ENCODE measurements around the gene GUK1.
"Not testable (repeated sequence)": the region's sequence is repeated elsewhere in the genome, so short reads cannot be mapped to it uniquely, and the experiment has no call there.

The GUK1 gene

GRCh38 chr1:228104526-228105269, 35.4 kb upstream of the GUK1 start:
- in situ Hi-C loops (cut with HindIII; ENCODE audit: low sequenced_read_pairs) = no loop called here

GRCh38 chr1:228105270-228105995, 34.6 kb upstream of the GUK1 start:
- in situ Hi-C loops (cut with HindIII; ENCODE audit: low sequenced_read_pairs) = no loop called here

GRCh38 chr1:228105996-228106799, 33.9 kb upstream of the GUK1 start:
- in situ Hi-C loops (cut with HindIII; ENCODE audit: low sequenced_read_pairs) = no loop called here

- in situ Hi-C loops (cut with HindIII; ENCODE audit: low sequenced_read_pairs) = no loop called here
Measured at GRCh38 chr1:228106800-228107054, 33.4 kb upstream of the GUK1 start.

GRCh38 chr1:228107636-228108035, 32.4 kb upstream of the GUK1 start:
- in situ Hi-C loops (cut with HindIII; ENCODE audit: low sequenced_read_pairs) = no loop called here

GRCh38 chr1:228108055-228108690, 31.9 kb upstream of the GUK1 start:
- in situ Hi-C loops (cut with HindIII; ENCODE audit: low sequenced_read_pairs) = no loop called here

GRCh38 chr1:228108742-228109072, 31.4 kb upstream of the GUK1 start:
- in situ Hi-C loops (cut with HindIII; ENCODE audit: low sequenced_read_pairs) = no loop called here

GRCh38 chr1:228109073-228109961, 30.8 kb upstream of the GUK1 start, which contains the start of gene MRPL55:
TSS of gene MRPL55 (minus strand) at chr1:228109299. CDS start at chr1:228108260, 1,039 bp downstream.
- in situ Hi-C loops (cut with HindIII; ENCODE audit: low sequenced_read_pairs) = no loop called here

GRCh38 chr1:228109962-228110488, 30.1 kb upstream of the GUK1 start:
- in situ Hi-C loops (cut with HindIII; ENCODE audit: low sequenced_read_pairs) = no loop called here

GRCh38 chr1:228110556-228110955, 29.5 kb upstream of the GUK1 start:
- in situ Hi-C loops (cut with HindIII; ENCODE audit: low sequenced_read_pairs) = no loop called here

GRCh38 chr1:228111315-228111714, 28.8 kb upstream of the GUK1 start:
- in situ Hi-C loops (cut with HindIII; ENCODE audit: low sequenced_read_pairs) = not testable (repeated sequence)

- in situ Hi-C loops (cut with HindIII; ENCODE audit: low sequenced_read_pairs) = no loop called here
Measured at GRCh38 chr1:228112167-228112566, 27.9 kb upstream of the GUK1 start.

- in situ Hi-C loops (cut with HindIII; ENCODE audit: low sequenced_read_pairs) = no loop called here
Measured at GRCh38 chr1:228112617-228113016, 27.5 kb upstream of the GUK1 start.

- in situ Hi-C loops (cut with HindIII; ENCODE audit: low sequenced_read_pairs) = no loop called here
Measured at GRCh38 chr1:228114827-228115226, 25.3 kb upstream of the GUK1 start.

- in situ Hi-C loops (cut with HindIII; ENCODE audit: low sequenced_read_pairs) = no loop called here
Measured at GRCh38 chr1:228117335-228117734, 22.7 kb upstream of the GUK1 start.

- in situ Hi-C loops (cut with HindIII; ENCODE audit: low sequenced_read_pairs) = no loop called here
Measured at GRCh38 chr1:228118040-228118439, 22.0 kb upstream of the GUK1 start.

GRCh38 chr1:228120351-228120750, 19.7 kb upstream of the GUK1 start:
- in situ Hi-C loops (cut with HindIII; ENCODE audit: low sequenced_read_pairs) = no loop called here

GRCh38 chr1:228120857-228121489, 19.1 kb upstream of the GUK1 start:
- in situ Hi-C loops (cut with HindIII; ENCODE audit: low sequenced_read_pairs) = no loop called here

GRCh38 chr1:228122921-228123441, 17.1 kb upstream of the GUK1 start:
- in situ Hi-C loops (cut with HindIII; ENCODE audit: low sequenced_read_pairs) = no loop called here

Measured in DLD1 (cell line).